ENCODE results near the gene YJEFN3.

GRCh38 chr19:19570571-19570970 lies 41.9 kb downstream of the YJEFN3 start:
- TF ChIP-seq, protein P1, sequence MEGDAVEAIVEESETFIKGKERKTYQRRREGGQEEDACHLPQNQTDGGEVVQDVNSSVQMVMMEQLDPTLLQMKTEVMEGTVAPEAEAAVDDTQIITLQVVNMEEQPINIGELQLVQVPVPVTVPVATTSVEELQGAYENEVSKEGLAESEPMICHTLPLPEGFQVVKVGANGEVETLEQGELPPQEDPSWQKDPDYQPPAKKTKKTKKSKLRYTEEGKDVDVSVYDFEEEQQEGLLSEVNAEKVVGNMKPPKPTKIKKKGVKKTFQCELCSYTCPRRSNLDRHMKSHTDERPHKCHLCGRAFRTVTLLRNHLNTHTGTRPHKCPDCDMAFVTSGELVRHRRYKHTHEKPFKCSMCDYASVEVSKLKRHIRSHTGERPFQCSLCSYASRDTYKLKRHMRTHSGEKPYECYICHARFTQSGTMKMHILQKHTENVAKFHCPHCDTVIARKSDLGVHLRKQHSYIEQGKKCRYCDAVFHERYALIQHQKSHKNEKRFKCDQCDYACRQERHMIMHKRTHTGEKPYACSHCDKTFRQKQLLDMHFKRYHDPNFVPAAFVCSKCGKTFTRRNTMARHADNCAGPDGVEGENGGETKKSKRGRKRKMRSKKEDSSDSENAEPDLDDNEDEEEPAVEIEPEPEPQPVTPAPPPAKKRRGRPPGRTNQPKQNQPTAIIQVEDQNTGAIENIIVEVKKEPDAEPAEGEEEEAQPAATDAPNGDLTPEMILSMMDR (IDR thresholded peaks at IDR 0.05; ENCODE audit: low read depth, low read length), result no peak
- TF ChIP-seq, protein P2, sequence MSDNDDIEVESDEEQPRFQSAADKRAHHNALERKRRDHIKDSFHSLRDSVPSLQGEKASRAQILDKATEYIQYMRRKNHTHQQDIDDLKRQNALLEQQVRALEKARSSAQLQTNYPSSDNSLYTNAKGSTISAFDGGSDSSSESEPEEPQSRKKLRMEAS (IDR thresholded peaks at IDR 0.05; ENCODE audit: low read depth, low read length), result no peak
- no peak for TF ChIP-seq POLR2A (IDR thresholded peaks at IDR 0.05; ENCODE audit: extremely low read depth, insufficient read length)
- no peak for TF ChIP-seq MYC (IDR thresholded peaks at IDR 0.05; ENCODE audit: low read depth, low read length)

All from NB4 (cell line).